H9 (cell line): ENCODE results near the gene CRYBB1. TPM values are rescaled to one million over a fixed set of nuclear protein-coding genes. Genes with fewer than 3 reads are reported as not detected.

Experiments
- DNase-seq: peaks from one replicate; pipeline ENCODE4 v3.0.0-alpha.2; 2017
- H2AFZ ChIP-seq: one replicate; pipeline ENCODE4 v1.6.1; 2013; ENCODE audit warnings: mild to moderate bottlenecking, low read length, control low read depth, moderate library complexity
- H2AK5ac ChIP-seq: 2 replicates; pipeline ENCODE4 v1.6.1; 2013; ENCODE audit warnings: low read length, control low read depth, mixed read lengths; ENCODE audit not compliant: insufficient read length
- H2BK120ac ChIP-seq: one replicate; pipeline ENCODE4 v1.6.1; 2013; ENCODE audit warnings: low read depth, mild to moderate bottlenecking, low read length, control low read depth, inconsistent platforms; ENCODE audit not compliant: poor library complexity, severe bottlenecking
- H2BK12ac ChIP-seq: 2 replicates; pipeline ENCODE4 v1.6.1; 2013; ENCODE audit warnings: low read length, control low read depth, mixed read lengths, low read depth; ENCODE audit not compliant: insufficient read length
- H2BK15ac ChIP-seq: 2 replicates; pipeline ENCODE4 v1.6.1; 2013; ENCODE audit warnings: low read depth, low read length, control low read depth
- H2BK20ac ChIP-seq: one replicate; pipeline ENCODE4 v1.6.1; 2013; ENCODE audit warnings: low read depth, mild to moderate bottlenecking, low read length, control low read depth, inconsistent platforms; ENCODE audit not compliant: poor library complexity, severe bottlenecking
- H2BK5ac ChIP-seq: 2 replicates; pipeline ENCODE4 v1.6.1; 2013; ENCODE audit warnings: low read length, control low read depth, mixed read lengths; ENCODE audit not compliant: insufficient read length
- H3K14ac ChIP-seq: 2 replicates; pipeline ENCODE4 v1.6.1; 2013; ENCODE audit warnings: low read length, control low read depth; ENCODE audit not compliant: insufficient read depth
- H3K18ac ChIP-seq: 2 replicates; pipeline ENCODE4 v1.6.1; 2013; ENCODE audit warnings: low read depth, mild to moderate bottlenecking, mixed read lengths, low read length, control low read depth; ENCODE audit not compliant: insufficient read length
- H3K23ac ChIP-seq: 2 replicates; pipeline ENCODE4 v1.6.1; 2013; ENCODE audit warnings: low read length, control low read depth, mixed read lengths, low read depth; ENCODE audit not compliant: insufficient read length
- H3K23me2 ChIP-seq: 2 replicates; pipeline ENCODE4 v1.6.1; 2013; ENCODE audit warnings: low read depth, mild to moderate bottlenecking, mixed read lengths, low read length, control low read depth; ENCODE audit not compliant: insufficient read length, poor library complexity, severe bottlenecking
- H3K27ac ChIP-seq: 2 replicates; pipeline ENCODE4 v1.5.1; 2013; ENCODE audit warnings: low read length, control low read depth, mixed read lengths, low read depth; ENCODE audit not compliant: insufficient read length
- H3K27me3 ChIP-seq: 2 replicates; pipeline ENCODE4 v1.6.1; 2013; ENCODE audit warnings: low read length, control low read depth, inconsistent platforms; ENCODE audit not compliant: insufficient read depth
- H3K4ac ChIP-seq: 2 replicates; pipeline ENCODE4 v1.6.1; 2013; ENCODE audit warnings: low read depth, mild to moderate bottlenecking, control low read depth, inconsistent platforms, low read length, moderate library complexity
- H3K4me1 ChIP-seq: 2 replicates; pipeline ENCODE4 v1.6.1; 2013; ENCODE audit warnings: low read length, control low read depth, inconsistent platforms; ENCODE audit not compliant: insufficient read depth
- H3K4me2 ChIP-seq: 2 replicates; pipeline ENCODE4 v1.6.1; 2013; ENCODE audit warnings: low read length, control low read depth, mixed read lengths; ENCODE audit not compliant: insufficient read length, insufficient read depth
- H3K56ac ChIP-seq: 2 replicates; pipeline ENCODE4 v1.6.1; 2013; ENCODE audit warnings: low read depth, mild to moderate bottlenecking, mixed read lengths, low read length, control low read depth; ENCODE audit not compliant: insufficient read length
- H3K79me1 ChIP-seq: 2 replicates; pipeline ENCODE4 v1.6.1; 2013; ENCODE audit warnings: low read depth, mild to moderate bottlenecking, moderate library complexity, low read length, control low read depth, inconsistent platforms; ENCODE audit not compliant: insufficient read depth, poor library complexity, severe bottlenecking
- H3K79me2 ChIP-seq: 2 replicates; pipeline ENCODE4 v1.6.1; 2013; ENCODE audit warnings: low read length, control low read depth, inconsistent platforms; ENCODE audit not compliant: insufficient read depth
- H3K9ac ChIP-seq: 2 replicates; pipeline ENCODE4 v1.6.1; 2013; ENCODE audit warnings: low read length, control low read depth, mixed read lengths; ENCODE audit not compliant: insufficient read length; ENCODE audit errors: extremely low read depth
- H3K9me3 ChIP-seq: one replicate; pipeline ENCODE4 v1.6.1; 2013; ENCODE audit warnings: low read depth, low read length, inconsistent platforms; ENCODE audit not compliant: control insufficient read depth
- H3T11ph ChIP-seq: one replicate; pipeline ENCODE4 v1.6.1; 2013; ENCODE audit warnings: mild to moderate bottlenecking, low read length, control low read depth, inconsistent platforms
- H4K20me1 ChIP-seq: one replicate; pipeline ENCODE4 v1.6.1; 2013; ENCODE audit not compliant: control insufficient read depth, insufficient read length, insufficient read depth
- H4K5ac ChIP-seq: 2 replicates; pipeline ENCODE4 v1.6.1; 2013; ENCODE audit warnings: low read depth, mild to moderate bottlenecking, mixed read lengths, low read length, control low read depth; ENCODE audit not compliant: insufficient read length
- H4K8ac ChIP-seq: replicated peaks from 2 replicates; pipeline ENCODE4 v1.6.1; 2013; ENCODE audit warnings: low read length, control low read depth, mixed read lengths, low read depth; ENCODE audit not compliant: insufficient read length
- H4K91ac ChIP-seq: 2 replicates; pipeline ENCODE4 v1.6.1; 2013; ENCODE audit warnings: low read depth, mild to moderate bottlenecking, moderate library complexity, mixed read lengths, low read length, control low read depth; ENCODE audit not compliant: insufficient read length
- H3K27ac Mint-ChIP-seq, 3 experiments: 2 replicates in 2 of 3; 3 replicates in 1 of 3; pipeline ENCODE4 v1.8.0; 2020 to 2021; ENCODE audit warnings: mixed read lengths in 3 of 3, mild to moderate bottlenecking in 1 of 3, moderate library complexity in 1 of 3
- H3K27me3 Mint-ChIP-seq: 2 replicates; pipeline ENCODE4 v1.8.0; 2021; ENCODE audit warnings: low read depth, mild to moderate bottlenecking, moderate library complexity, mixed read lengths
- H3K36me3 Mint-ChIP-seq, 3 experiments: 2 replicates in 2 of 3; 3 replicates in 1 of 3; pipeline ENCODE4 v1.8.0; 2020 to 2021; ENCODE audit warnings: low read depth in 3 of 3, mixed read lengths in 3 of 3; ENCODE audit not compliant: insufficient read depth in 1 of 3
- H3K4me1 Mint-ChIP-seq, 2 experiments: 2 replicates each; pipeline ENCODE4 v1.8.0; 2020; ENCODE audit warnings: mixed read lengths in 2 of 2
- H3K4me3 Mint-ChIP-seq, 2 experiments: 2 replicates in 1 of 2; 3 replicates in 1 of 2; pipeline ENCODE4 v1.8.0; 2020 to 2021; ENCODE audit warnings: mild to moderate bottlenecking in 2 of 2, mixed read lengths in 2 of 2, moderate library complexity in 1 of 2
- H3K9me3 Mint-ChIP-seq, 2 experiments: 2 replicates in 1 of 2; 3 replicates in 1 of 2; pipeline ENCODE4 v1.8.0; 2020; ENCODE audit warnings: mild to moderate bottlenecking in 2 of 2, mixed read lengths in 2 of 2, moderate library complexity in 1 of 2
- WGBS: extraction: QIAGEN DNeasy Blood & Tissue Kit; methylation state at CpG from one replicate; pipeline ENCODE4 v1.1.7; 2013; ENCODE audit warnings: missing lambda C conversion rate, low lambda C conversion rate, mixed read lengths; ENCODE audit not compliant: insufficient read length; ENCODE audit errors: extremely low coverage; 5-methylcytosine and 5-hydroxymethylcytosine counted together
- total RNA-seq: library from RNA; stranded (reverse); gene quantifications from 2 replicates; pipeline ENCODE4 v1.2.1, GENCODE V29; 2021
- TF ChIP-seq, protein P1 (sequence below): fragments of 200-600 bp; sonication (generic); conservative IDR thresholded peaks from 3 replicates; pipeline ENCODE4 v1.8.0; 2021; ENCODE audit warnings: antibody characterized with exemption, mild to moderate bottlenecking

CRYBB1 gene
- total RNA-seq, 1 experiment from 2014 or later: 5.4 TPM

DNA sequence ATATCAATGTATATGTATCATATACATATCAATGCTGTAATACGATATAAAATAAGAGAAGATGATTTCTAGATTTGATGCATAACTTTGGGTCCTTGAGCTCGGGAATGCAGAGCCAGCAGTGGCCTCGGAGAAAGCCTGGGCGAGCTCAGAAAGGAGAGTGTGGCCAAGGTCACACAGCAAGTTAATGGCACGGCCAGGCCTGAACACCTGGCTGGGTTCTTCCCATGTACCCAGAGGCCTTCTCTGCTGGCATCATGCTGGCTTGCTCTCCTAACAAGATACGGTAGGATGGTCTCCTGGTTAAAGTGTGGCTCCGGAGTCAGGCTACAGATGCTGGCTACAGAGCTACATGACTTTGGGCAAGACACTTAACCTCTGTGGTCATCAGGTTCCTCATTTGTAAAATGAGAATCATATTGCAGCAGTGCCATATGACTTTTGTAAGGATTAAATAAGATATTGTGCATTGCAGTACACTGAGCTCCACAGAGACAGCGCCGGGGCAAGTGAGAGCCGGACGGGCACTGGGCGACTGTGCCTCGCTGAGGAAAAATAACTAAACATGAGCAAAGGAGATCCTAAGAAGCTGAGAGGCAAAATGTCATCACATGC, 57.8 kb downstream of the CRYBB1 start:
- H3K79me1 ChIP-seq: peaks cover 8% of the 10 kb centered on the region
- no peak overlapping the region for H2AFZ ChIP-seq
- no peak overlapping the region for H3K4ac ChIP-seq
- H3K14ac ChIP-seq: no peak overlapping the region
- Mint-ChIP-seq H3K4me1 (peaks cover 77 to 82% of the 10 kb centered on the region in 2 experiments), H3K27ac (peak overlapping the region; percentile 3 to 71 (median 68); a peak in 6 of 7 replicates), H3K9me3 (no peaks in the 10 kb centered on the region; a peak in 1 of 5 replicates), H3K4me3 (no peak overlapping the region), H3K36me3 (peaks cover 2 to 16% (median 12%) of the 10 kb centered on the region in 3 experiments; a peak in 5 of 7 replicates), H3K27me3 (no peaks in the 10 kb centered on the region)
- H3K56ac ChIP-seq: no peak overlapping the region
- no peaks in the 10 kb centered on the region for H3K27me3 ChIP-seq
- no peak overlapping the region for H2BK120ac ChIP-seq
- no CpG with 5 or more reads among the region's 13 CpGs for WGBS
- no peak overlapping the region for H2BK5ac ChIP-seq
- H4K91ac ChIP-seq: no peak overlapping the region
- no peak overlapping the region for H3K23ac ChIP-seq
- no peak overlapping the region for H3K4me2 ChIP-seq
- H3K4me1 ChIP-seq: peaks cover 29% of the 10 kb centered on the region
- H4K20me1 ChIP-seq: peaks cover 3% of the 10 kb centered on the region
- H3K79me2 ChIP-seq: peaks cover 42% of the 10 kb centered on the region; the same call in 1 of the 2 replicates
- H3K27ac ChIP-seq: no peak overlapping the region
- no peak overlapping the region for H3T11ph ChIP-seq
- TF ChIP-seq, protein P1, sequence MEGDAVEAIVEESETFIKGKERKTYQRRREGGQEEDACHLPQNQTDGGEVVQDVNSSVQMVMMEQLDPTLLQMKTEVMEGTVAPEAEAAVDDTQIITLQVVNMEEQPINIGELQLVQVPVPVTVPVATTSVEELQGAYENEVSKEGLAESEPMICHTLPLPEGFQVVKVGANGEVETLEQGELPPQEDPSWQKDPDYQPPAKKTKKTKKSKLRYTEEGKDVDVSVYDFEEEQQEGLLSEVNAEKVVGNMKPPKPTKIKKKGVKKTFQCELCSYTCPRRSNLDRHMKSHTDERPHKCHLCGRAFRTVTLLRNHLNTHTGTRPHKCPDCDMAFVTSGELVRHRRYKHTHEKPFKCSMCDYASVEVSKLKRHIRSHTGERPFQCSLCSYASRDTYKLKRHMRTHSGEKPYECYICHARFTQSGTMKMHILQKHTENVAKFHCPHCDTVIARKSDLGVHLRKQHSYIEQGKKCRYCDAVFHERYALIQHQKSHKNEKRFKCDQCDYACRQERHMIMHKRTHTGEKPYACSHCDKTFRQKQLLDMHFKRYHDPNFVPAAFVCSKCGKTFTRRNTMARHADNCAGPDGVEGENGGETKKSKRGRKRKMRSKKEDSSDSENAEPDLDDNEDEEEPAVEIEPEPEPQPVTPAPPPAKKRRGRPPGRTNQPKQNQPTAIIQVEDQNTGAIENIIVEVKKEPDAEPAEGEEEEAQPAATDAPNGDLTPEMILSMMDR: no peak
- no peak overlapping the region for H2AK5ac ChIP-seq
- H3K23me2 ChIP-seq: no peaks in the 10 kb centered on the region
- H2BK20ac ChIP-seq: no peak overlapping the region
- H4K8ac ChIP-seq: no peak overlapping the region
- H3K9ac ChIP-seq: no peak overlapping the region
- H2BK15ac ChIP-seq: no peak overlapping the region
- no peak overlapping the region for H3K18ac ChIP-seq
- H2BK12ac ChIP-seq: no peak overlapping the region
- H3K9me3 ChIP-seq: no peaks in the 10 kb centered on the region
- no peak for DNase-seq
- no peak overlapping the region for H4K5ac ChIP-seq
